GM12878 (cell line): ENCODE results near the gene DRICH1. TPM values are rescaled to one million over a fixed set of nuclear protein-coding genes. Genes with fewer than 3 reads are reported as not detected.

Experiments
- ATAC-seq: fragments of 200-7000 bp; cut with Tn5 transposase; 3 replicates; pipeline ENCODE4 v1.9.1; 2020; ENCODE audit warnings: mild to moderate bottlenecking, moderate library complexity
- BruUV-seq: library from RNA; stranded (reverse); fragments of 400-500 nt; replicated peaks from 2 replicates; lab custom pipeline; 2021; lab: Mats Ljungman, UMichigan
- CTCF ChIA-PET: fragments of 300-600 bp; sonication (Branson Sonifier 250); formaldehyde crosslinking; extraction: SDS; loops from one replicate; lab custom pipeline; 2021; ENCODE audit warnings: inconsistent platforms; lab: Yijun Ruan, JAX
- POLR2A ChIA-PET: fragments of 350-600 bp; formaldehyde crosslinking; extraction: SDS; loops from one replicate; lab custom pipeline; 2021; ENCODE audit warnings: inconsistent platforms; lab: Charles Lee
- RAD21 ChIA-PET: fragments of 300-600 bp; sonication (Branson Sonifier 250); formaldehyde crosslinking; loops from one replicate; lab custom pipeline; 2023; ENCODE audit warnings: antibody characterized with exemption; ENCODE audit not compliant: unreplicated experiment; lab: Charles Lee
- SMC1A ChIA-PET: fragments of 300-600 bp; sonication (Branson Sonifier 250); formaldehyde crosslinking; loops from one replicate; lab custom pipeline; 2023; ENCODE audit not compliant: unreplicated experiment, uncharacterized antibody; lab: Charles Lee
- DNase-seq: peaks from one replicate; pipeline ENCODE4 v3.0.0-alpha.2; 2011; ENCODE audit warnings: low read depth, low spot score
- FAIRE-seq: peaks from 3 replicates; lab custom pipeline; 2011; peaks lifted over from hg19 to GRCh38; lab: Jason Lieb, UNC
- H2AFZ ChIP-seq: 2 replicates; pipeline ENCODE4 v1.6.0; 2011; ENCODE audit warnings: low read depth, low read length, control low read depth; ENCODE audit not compliant: control insufficient read depth
- H3K27ac ChIP-seq: 2 replicates; pipeline ENCODE4 v1.5.1; 2011; ENCODE audit warnings: control low read depth; ENCODE audit not compliant: control insufficient read depth, insufficient read depth
- H3K27me3 ChIP-seq, 2 experiments: replicated peaks in 1 of 2; 2 replicates each; pipeline versions ENCODE4 v1.6.0 to v1.6.1; 2011; ENCODE audit warnings: low read length in 1 of 2; ENCODE audit not compliant: control insufficient read depth in 2 of 2, insufficient read depth in 2 of 2
- H3K36me3 ChIP-seq, 2 experiments: 2 replicates each; pipeline ENCODE4 v1.5.1; 2011; ENCODE audit warnings: low read length in 1 of 2; ENCODE audit not compliant: control insufficient read depth in 2 of 2, insufficient read depth in 2 of 2
- H3K4me1 ChIP-seq: 2 replicates; pipeline ENCODE4 v1.6.1; 2011; ENCODE audit warnings: mild to moderate bottlenecking, low read length, moderate library complexity, mixed read lengths; ENCODE audit not compliant: control insufficient read depth, insufficient read depth
- H3K4me2 ChIP-seq: 2 replicates; pipeline ENCODE4 v1.6.0; 2011; ENCODE audit warnings: control low read depth; ENCODE audit not compliant: control insufficient read depth, insufficient read depth
- H3K4me3 ChIP-seq: fragments of 200-600 bp; sonication (generic); 2 replicates; pipeline ENCODE4 v1.5.1; 2016
- H3K79me2 ChIP-seq: 2 replicates; pipeline ENCODE4 v1.6.0; 2011; ENCODE audit warnings: low read length; ENCODE audit not compliant: control insufficient read depth, insufficient read depth
- H3K9ac ChIP-seq: 2 replicates; pipeline ENCODE4 v1.8.0; 2011; ENCODE audit warnings: low read length, control low read depth, mixed read lengths; ENCODE audit not compliant: control insufficient read depth, insufficient read depth
- H3K9me3 ChIP-seq: replicated peaks from 3 replicates; pipeline ENCODE4 v1.5.1; 2011; ENCODE audit warnings: mild to moderate bottlenecking, low read length; ENCODE audit not compliant: control insufficient read depth, insufficient read depth
- H4K20me1 ChIP-seq: 2 replicates; pipeline ENCODE4 v1.6.0; 2011; ENCODE audit not compliant: control insufficient read depth, insufficient read depth
- BHLHE40 ChIP-seq, 2 experiments: fragments of 450-650 bp in 1 of 2; IDR thresholded peaks; 2 replicates each; pipeline ENCODE4 v1.6.1; 2011 to 2017; ENCODE audit warnings: low read depth in 2 of 2, borderline replicate concordance in 1 of 2, improper control_type of control experiment in 1 of 2, low read length in 1 of 2, mild to moderate bottlenecking in 1 of 2
- CBX3 ChIP-seq: fragments of 200-600 bp; sonication (generic); IDR thresholded peaks from 2 replicates; pipeline ENCODE4 v1.6.1; 2016; ENCODE audit warnings: low read depth, borderline replicate concordance
- E2F8 ChIP-seq: fragments of 450-650 bp; IDR thresholded peaks from 2 replicates; pipeline ENCODE4 v1.6.1; 2018; ENCODE audit warnings: mild to moderate bottlenecking, low read depth, moderate library complexity; ENCODE audit not compliant: partially characterized antibody
- ETV6 ChIP-seq, 2 experiments: fragments of 450-650 bp in 1 of 2; IDR thresholded peaks in 1 of 2; conservative IDR thresholded peaks in 1 of 2; 2 replicates each; pipeline ENCODE4 v1.6.1; 2014; ENCODE audit warnings: antibody characterized with exemption in 1 of 2, borderline replicate concordance in 1 of 2, low read depth in 1 of 2, mild to moderate bottlenecking in 1 of 2, moderate library complexity in 1 of 2
- FOXM1 ChIP-seq: IDR thresholded peaks from 2 replicates; pipeline ENCODE4 v1.6.1; 2012; ENCODE audit warnings: low read depth, mild to moderate bottlenecking, inconsistent platforms, low read length, moderate library complexity
- HDAC2 ChIP-seq: fragments of 200-600 bp; sonication (generic); IDR thresholded peaks from 2 replicates; pipeline ENCODE4 v1.6.1; 2017
- HDAC6 ChIP-seq: fragments of 200-600 bp; sonication (generic); IDR thresholded peaks from one replicate; pipeline ENCODE4 v1.8.0; 2017; ENCODE audit warnings: antibody characterized with exemption; ENCODE audit not compliant: unreplicated experiment
- KAT2A ChIP-seq: conservative IDR thresholded peaks from 2 replicates; pipeline ENCODE4 v1.6.1; 2011; ENCODE audit warnings: low read depth, low read length; ENCODE audit not compliant: control insufficient read depth
- KDM1A ChIP-seq: fragments of 200-600 bp; sonication (generic); IDR thresholded peaks from 2 replicates; pipeline ENCODE4 v1.6.1; 2016; ENCODE audit warnings: borderline replicate concordance
- MEF2A ChIP-seq: IDR thresholded peaks from 2 replicates; pipeline ENCODE4 v1.6.1; 2011; ENCODE audit warnings: low read depth, mild to moderate bottlenecking, low read length, moderate library complexity; ENCODE audit not compliant: insufficient read depth
- MLLT1 ChIP-seq: fragments of 450-650 bp; IDR thresholded peaks from 2 replicates; pipeline ENCODE4 v1.6.1; 2016; ENCODE audit warnings: mild to moderate bottlenecking
- NR2C1 ChIP-seq: fragments of 450-650 bp; IDR thresholded peaks from 2 replicates; pipeline ENCODE4 v1.6.1; 2017; ENCODE audit warnings: antibody characterized with exemption, mild to moderate bottlenecking, moderate library complexity
- WGBS: methylation state at CpG from one replicate; pipeline ENCODE4 v1.1.6; 2016; ENCODE audit warnings: low lambda C conversion rate; ENCODE audit not compliant: insufficient replicate concordance, insufficient coverage; ENCODE audit errors: missing lambda C conversion rate; 5-methylcytosine and 5-hydroxymethylcytosine counted together
- in situ Hi-C: fragments of 300-500 bp; cut with MboI; formaldehyde crosslinking; loops from 9 replicates; pipeline ENCODE4 v1.14.3; 2018; ENCODE audit warnings: mixed read lengths
- intact Hi-C: fragments of 100-400 bp; cut with micrococcal nuclease; formaldehyde crosslinking; loops from one replicate; pipeline ENCODE4 v1.14.2; 2022; ENCODE audit not compliant: unreplicated experiment
- polyA plus RNA-seq, 11 experiments: library from polyadenylated mRNA; depleted of rRNA in 4 of 11; unstranded in 6 of 11; stranded (reverse) in 5 of 11; fragments of >200 nt; fragmentation: Nextera tagmentation in 4 of 11; fragmentation: Illumina TruSeq in 1 of 11; extraction: Ambion mirVana in 4 of 11; extraction: Trizol in 1 of 11; gene quantifications; 1 replicate in 1 of 11; 2 replicates in 10 of 11; pipeline versions ENCODE4 v1.2.1 to v1.2.3, GENCODE V29; 2011 to 2016; ENCODE audit warnings: inconsistent platforms in 2 of 11, missing spikeins in 2 of 11, low read depth in 1 of 11
- total RNA-seq, 4 experiments: library from RNA; depleted of rRNA in 3 of 4; stranded (reverse); fragments of >200 nt in 3 of 4; fragmentation: Illumina TruSeq in 1 of 4; extraction: Trizol in 1 of 4; gene quantifications; 2 replicates each; pipeline versions ENCODE4 v1.2.1 to v1.2.3, GENCODE V29; 2013 to 2021
- TF ChIP-seq, protein P1 (sequence below): fragments of 450-650 bp; IDR thresholded peaks from 2 replicates; pipeline ENCODE4 v1.6.1; 2017; ENCODE audit warnings: antibody characterized with exemption, mild to moderate bottlenecking, moderate library complexity

DRICH1 gene
- total and polyA plus RNA-seq, 10 of the 15 experiments (the other 5 are each of a cell fraction or from before 2014, with no cell fraction given) = not detected

DNA sequence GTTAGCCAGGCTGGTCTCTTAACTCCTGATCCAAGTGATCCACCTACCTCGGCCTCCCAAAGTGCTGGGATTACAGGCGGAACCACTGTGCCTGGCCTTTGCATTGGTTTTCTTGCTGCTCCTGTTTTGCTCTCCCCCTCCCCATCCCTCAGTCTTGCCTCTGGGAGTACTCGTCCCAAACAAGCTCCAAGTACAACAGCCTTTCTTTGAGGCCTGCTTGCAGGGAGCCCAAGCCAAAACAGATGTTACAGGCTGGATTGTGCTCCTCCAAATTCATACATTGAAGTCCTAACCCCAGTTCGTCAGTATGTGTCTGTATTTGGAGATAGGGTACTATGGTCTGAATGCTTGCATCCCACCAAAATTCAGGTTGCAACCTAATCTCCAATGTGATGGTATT lies 60.6 kb downstream of the DRICH1 start:
- no peaks in the 10 kb centered on the region for H3K36me3 ChIP-seq
- WGBS = 31% methylated on average over 4 of the region's 4 CpGs
- H4K20me1 ChIP-seq = no peaks in the 10 kb centered on the region
- ChIA-PET RAD21 (no interaction called here), SMC1A (no interaction called here), POLR2A (no interaction called here), CTCF (no interaction called here)
- no peak overlapping the region for H3K9ac ChIP-seq
- H3K9me3 ChIP-seq = no peaks in the 10 kb centered on the region
- intact Hi-C loops = no loop called here
- BruUV-seq = no TSS peak
- in situ Hi-C loops = no loop called here
- no peak overlapping the region for H3K4me3 ChIP-seq
- no peak overlapping the region for H3K4me2 ChIP-seq
- DNase-seq (no peak), ATAC-seq (no peak), FAIRE-seq (no peak)
- no peaks in the 10 kb centered on the region for H3K4me1 ChIP-seq
- H3K27me3 ChIP-seq = peaks cover 5% of the 10 kb centered on the region in 2 experiments
- TF ChIP-seq KAT2A (no peak), HDAC6 (no peak), NR2C1 (no peak), MLLT1 (no peak), KDM1A (no peak), E2F8 (no peak), BHLHE40 (IDR thresholded peaks at IDR 0.05; ENCODE audit: borderline replicate concordance in 1 of 2, low read depth in 2 of 2, low read length in 1 of 2) (no peak), CBX3 (no peak), MEF2A (no peak), ETV6 (conservative IDR thresholded peaks at IDR 0.05 in 1 of 2, IDR thresholded peaks at IDR 0.05 in 1 of 2; ENCODE audit: borderline replicate concordance in 1 of 2, low read depth in 1 of 2) (no peak), FOXM1 (no peak), HDAC2 (no peak)
- TF ChIP-seq, protein P1, sequence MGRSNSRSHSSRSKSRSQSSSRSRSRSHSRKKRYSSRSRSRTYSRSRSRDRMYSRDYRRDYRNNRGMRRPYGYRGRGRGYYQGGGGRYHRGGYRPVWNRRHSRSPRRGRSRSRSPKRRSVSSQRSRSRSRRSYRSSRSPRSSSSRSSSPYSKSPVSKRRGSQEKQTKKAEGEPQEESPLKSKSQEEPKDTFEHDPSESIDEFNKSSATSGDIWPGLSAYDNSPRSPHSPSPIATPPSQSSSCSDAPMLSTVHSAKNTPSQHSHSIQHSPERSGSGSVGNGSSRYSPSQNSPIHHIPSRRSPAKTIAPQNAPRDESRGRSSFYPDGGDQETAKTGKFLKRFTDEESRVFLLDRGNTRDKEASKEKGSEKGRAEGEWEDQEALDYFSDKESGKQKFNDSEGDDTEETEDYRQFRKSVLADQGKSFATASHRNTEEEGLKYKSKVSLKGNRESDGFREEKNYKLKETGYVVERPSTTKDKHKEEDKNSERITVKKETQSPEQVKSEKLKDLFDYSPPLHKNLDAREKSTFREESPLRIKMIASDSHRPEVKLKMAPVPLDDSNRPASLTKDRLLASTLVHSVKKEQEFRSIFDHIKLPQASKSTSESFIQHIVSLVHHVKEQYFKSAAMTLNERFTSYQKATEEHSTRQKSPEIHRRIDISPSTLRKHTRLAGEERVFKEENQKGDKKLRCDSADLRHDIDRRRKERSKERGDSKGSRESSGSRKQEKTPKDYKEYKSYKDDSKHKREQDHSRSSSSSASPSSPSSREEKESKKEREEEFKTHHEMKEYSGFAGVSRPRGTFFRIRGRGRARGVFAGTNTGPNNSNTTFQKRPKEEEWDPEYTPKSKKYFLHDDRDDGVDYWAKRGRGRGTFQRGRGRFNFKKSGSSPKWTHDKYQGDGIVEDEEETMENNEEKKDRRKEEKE = no peak
- H3K79me2 ChIP-seq = no peaks in the 10 kb centered on the region
- no peak overlapping the region for H2AFZ ChIP-seq
- H3K27ac ChIP-seq = no peak overlapping the region
